Measurements from ENCODE around the gene ZBTB2. TPM values are rescaled to one million over a fixed set of nuclear protein-coding genes. Genes with fewer than 3 reads are reported as not detected.

The ZBTB2 gene
- total RNA-seq, 1 experiment from 2014 or later: 20.3 TPM

GRCh38 chr6:151436300-151436699 is 44.9 kb upstream of the ZBTB2 start:
- no TSS peak for BruUV-seq (replicated peaks)
- ChIA-PET POLR2A (ENCODE audit: unreplicated experiment) (no interaction called here), CTCF (no interaction called here)
- Histone ChIP-seq H3K9me3 (ENCODE audit: low read length) (no peaks in the 10 kb centered on the region), H3F3A (ENCODE audit: low read length, unreplicated experiment) (no peaks in the 10 kb centered on the region), H3K79me2 (ENCODE audit: low read length) (peaks cover 50% of the 10 kb centered on the region), H3K27ac (ENCODE audit: low read length) (no peak overlapping the region), H3K4me1 (ENCODE audit: insufficient read depth, low read length) (peaks cover 14% of the 10 kb centered on the region), H2AFZ (ENCODE audit: low read length) (no peak overlapping the region), H4K20me1 (ENCODE audit: low read length) (peaks cover 15% of the 10 kb centered on the region), H3K4me3 (ENCODE audit: low read length) (no peak overlapping the region), H3K36me3 (ENCODE audit: low read depth, low read length) (peaks cover 4% of the 10 kb centered on the region), H3K9ac (ENCODE audit: low read length) (no peak overlapping the region), H3K4me2 (ENCODE audit: low read length) (no peak overlapping the region), H3K27me3 (ENCODE audit: low read length) (no peaks in the 10 kb centered on the region), H3K9me2 (replicated peaks; ENCODE audit: low read length) (no peaks in the 10 kb centered on the region)
- ATAC-seq (no peak), DNase-seq (no peak)
- intact Hi-C loops (cut with micrococcal nuclease): no loop called here
- TF ChIP-seq, protein P1, sequence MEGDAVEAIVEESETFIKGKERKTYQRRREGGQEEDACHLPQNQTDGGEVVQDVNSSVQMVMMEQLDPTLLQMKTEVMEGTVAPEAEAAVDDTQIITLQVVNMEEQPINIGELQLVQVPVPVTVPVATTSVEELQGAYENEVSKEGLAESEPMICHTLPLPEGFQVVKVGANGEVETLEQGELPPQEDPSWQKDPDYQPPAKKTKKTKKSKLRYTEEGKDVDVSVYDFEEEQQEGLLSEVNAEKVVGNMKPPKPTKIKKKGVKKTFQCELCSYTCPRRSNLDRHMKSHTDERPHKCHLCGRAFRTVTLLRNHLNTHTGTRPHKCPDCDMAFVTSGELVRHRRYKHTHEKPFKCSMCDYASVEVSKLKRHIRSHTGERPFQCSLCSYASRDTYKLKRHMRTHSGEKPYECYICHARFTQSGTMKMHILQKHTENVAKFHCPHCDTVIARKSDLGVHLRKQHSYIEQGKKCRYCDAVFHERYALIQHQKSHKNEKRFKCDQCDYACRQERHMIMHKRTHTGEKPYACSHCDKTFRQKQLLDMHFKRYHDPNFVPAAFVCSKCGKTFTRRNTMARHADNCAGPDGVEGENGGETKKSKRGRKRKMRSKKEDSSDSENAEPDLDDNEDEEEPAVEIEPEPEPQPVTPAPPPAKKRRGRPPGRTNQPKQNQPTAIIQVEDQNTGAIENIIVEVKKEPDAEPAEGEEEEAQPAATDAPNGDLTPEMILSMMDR (conservative IDR thresholded peaks at IDR 0.05; ENCODE audit: low read depth, low read length): no peak
- TF ChIP-seq EZH2phosphoT487 (IDR thresholded peaks at IDR 0.05; ENCODE audit: borderline replicate concordance, low read length) (no peak), EZH2 (IDR thresholded peaks at IDR 0.05; ENCODE audit: low read length, unreplicated experiment) (no peak)

GRCh38 chr6:151434369-151434768 is 43.0 kb upstream of the ZBTB2 start:
- ATAC-seq (no peak), DNase-seq (no peak)
- H3K79me2 ChIP-seq (ENCODE audit: low read length): peaks cover 33% of the 10 kb centered on the region
- peaks cover 9% of the 10 kb centered on the region for H3K36me3 ChIP-seq (ENCODE audit: low read depth, low read length)
- H3K9me2 ChIP-seq (replicated peaks; ENCODE audit: low read length): no peaks in the 10 kb centered on the region
- TF ChIP-seq EZH2 (IDR thresholded peaks at IDR 0.05; ENCODE audit: low read length, unreplicated experiment) (no peak), EZH2phosphoT487 (IDR thresholded peaks at IDR 0.05; ENCODE audit: borderline replicate concordance, low read length) (no peak)
- TF ChIP-seq, protein P1 (conservative IDR thresholded peaks at IDR 0.05; ENCODE audit: low read depth, low read length): no peak
- no peak overlapping the region for H3K9ac ChIP-seq (ENCODE audit: low read length)
- POLR2A ChIA-PET (ENCODE audit: unreplicated experiment): no interaction called here
- no TSS peak for BruUV-seq (replicated peaks)
- peaks cover 15% of the 10 kb centered on the region for H4K20me1 ChIP-seq (ENCODE audit: low read length)
- no peak overlapping the region for H3K27ac ChIP-seq (ENCODE audit: low read length)
- CTCF ChIA-PET: no interaction called here
- peaks cover 14% of the 10 kb centered on the region for H3K4me1 ChIP-seq (ENCODE audit: insufficient read depth, low read length)
- no peak overlapping the region for H2AFZ ChIP-seq (ENCODE audit: low read length)
- H3K4me2 ChIP-seq (ENCODE audit: low read length): no peak overlapping the region
- no peak overlapping the region for H3K4me3 ChIP-seq (ENCODE audit: low read length)
- intact Hi-C loops (cut with micrococcal nuclease): no loop called here
- H3K9me3 ChIP-seq (ENCODE audit: low read length): no peaks in the 10 kb centered on the region
- H3F3A ChIP-seq (ENCODE audit: low read length, unreplicated experiment): no peaks in the 10 kb centered on the region
- no peaks in the 10 kb centered on the region for H3K27me3 ChIP-seq (ENCODE audit: low read length)

GRCh38 chr6:151432651-151433050 is 41.3 kb upstream of the ZBTB2 start:
- ChIA-PET CTCF (no interaction called here), POLR2A (ENCODE audit: unreplicated experiment) (no interaction called here)
- Histone ChIP-seq H3K9ac (ENCODE audit: low read length) (no peak overlapping the region), H3K79me2 (ENCODE audit: low read length) (peaks cover 16% of the 10 kb centered on the region), H4K20me1 (ENCODE audit: low read length) (peaks cover 12% of the 10 kb centered on the region), H3K4me1 (ENCODE audit: insufficient read depth, low read length) (peaks cover 8% of the 10 kb centered on the region), H3K9me3 (ENCODE audit: low read length) (no peaks in the 10 kb centered on the region), H3K4me2 (ENCODE audit: low read length) (no peak overlapping the region), H3K4me3 (ENCODE audit: low read length) (no peak overlapping the region), H3K27me3 (ENCODE audit: low read length) (no peaks in the 10 kb centered on the region), H2AFZ (ENCODE audit: low read length) (no peak overlapping the region), H3F3A (ENCODE audit: low read length, unreplicated experiment) (no peaks in the 10 kb centered on the region), H3K27ac (ENCODE audit: low read length) (no peak overlapping the region), H3K9me2 (replicated peaks; ENCODE audit: low read length) (no peaks in the 10 kb centered on the region), H3K36me3 (ENCODE audit: low read depth, low read length) (peaks cover 13% of the 10 kb centered on the region)
- intact Hi-C loops (cut with micrococcal nuclease): no loop called here
- no TSS peak for BruUV-seq (replicated peaks)
- ATAC-seq (no peak), DNase-seq (no peak)
- TF ChIP-seq EZH2 (IDR thresholded peaks at IDR 0.05; ENCODE audit: low read length, unreplicated experiment): no peak
- TF ChIP-seq, protein P1 (conservative IDR thresholded peaks at IDR 0.05; ENCODE audit: low read depth, low read length): no peak
- TF ChIP-seq EZH2phosphoT487 (IDR thresholded peaks at IDR 0.05; ENCODE audit: borderline replicate concordance, low read length): no peak
